ENCODE results near the gene LRRC52. TPM values are rescaled to one million over a fixed set of nuclear protein-coding genes. Genes with fewer than 3 reads are reported as not detected.
"Not testable (repeated sequence)": the region's sequence is repeated elsewhere in the genome, so short reads cannot be mapped to it uniquely, and the experiment has no call there.

LRRC52 gene
- polyA plus RNA-seq, 1 donor from 2014 or later: not detected

DNA sequence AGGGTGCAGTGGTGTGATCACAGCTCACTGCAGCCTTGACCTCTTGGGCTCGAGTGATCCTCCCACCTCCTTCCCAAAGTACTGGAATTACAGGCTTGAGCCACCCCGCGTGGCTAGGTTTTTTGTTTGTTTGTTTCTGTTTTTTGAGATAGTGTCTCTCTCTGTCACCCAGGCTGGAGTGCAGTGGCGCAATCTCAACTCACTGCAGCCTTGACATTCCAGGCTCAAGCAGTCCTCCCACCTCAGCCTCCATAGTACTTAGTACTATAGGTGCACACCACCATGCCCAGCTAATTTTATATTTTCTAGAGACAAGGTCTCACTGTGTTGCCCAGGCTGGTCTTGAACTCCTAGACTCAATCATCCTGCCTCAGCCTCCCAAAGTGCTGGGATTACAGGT lies 47.6 kb downstream of the LRRC52 start:
- H3K4me3 Mint-ChIP-seq, H3K9me3 Mint-ChIP-seq, H3K36me3 Mint-ChIP-seq, H3K4me1 Mint-ChIP-seq, H3K27ac Mint-ChIP-seq: not testable (repeated sequence)
- peaks cover 43% of the 10 kb centered on the region for H3K27me3 Mint-ChIP-seq

GRCh38 chr1:165592945-165593823 lies 49.4 kb downstream of the LRRC52 start:
- Mint-ChIP-seq H3K27me3 (peaks cover 43% of the 10 kb centered on the region), H3K9me3 (no peaks in the 10 kb centered on the region), H3K36me3 (no peaks in the 10 kb centered on the region), H3K4me3 (no peak overlapping the region), H3K4me1 (peaks cover 4 to 11% (median 10%) of the 10 kb centered on the region in 3 donors), H3K27ac (no peak overlapping the region)

DNA sequence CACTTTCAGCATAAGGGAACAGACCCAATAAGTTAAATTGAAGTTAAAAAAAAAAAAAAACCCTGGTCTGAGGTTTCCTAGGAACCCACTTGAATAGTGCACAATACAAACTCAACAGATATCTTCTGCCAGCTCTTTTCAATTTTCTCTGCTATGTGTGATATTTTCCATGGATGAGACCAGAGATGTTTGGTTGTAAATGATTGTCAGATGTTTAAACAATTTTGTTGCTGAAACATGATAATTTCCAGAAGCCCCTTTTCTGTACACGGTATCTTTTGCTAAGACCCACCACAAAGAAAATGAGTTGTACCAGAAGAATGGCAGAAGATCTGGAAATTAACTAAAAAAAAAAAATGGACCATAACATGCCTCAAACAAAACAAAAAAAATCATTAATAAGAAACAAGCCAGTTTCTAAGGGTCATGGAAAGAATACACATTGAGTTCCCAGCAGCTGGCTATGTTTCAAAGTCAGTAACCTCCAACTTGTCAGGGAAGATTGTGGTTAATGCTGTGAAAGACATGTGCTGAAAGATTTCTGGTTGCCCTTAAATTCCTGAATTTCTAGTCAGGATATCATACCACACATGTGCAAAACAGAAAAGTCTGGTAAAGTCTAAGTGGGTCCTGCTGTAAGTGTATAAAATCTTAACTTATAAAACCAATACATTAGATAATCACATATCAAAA lies 51.6 kb downstream of the LRRC52 start:
- H3K36me3 Mint-ChIP-seq: no peaks in the 10 kb centered on the region
- no peak overlapping the region for H3K4me3 Mint-ChIP-seq
- H3K27me3 Mint-ChIP-seq: peaks cover 35% of the 10 kb centered on the region
- no peaks in the 10 kb centered on the region for H3K9me3 Mint-ChIP-seq
- peaks cover 8 to 14% (median 12%) of the 10 kb centered on the region in 3 donors for H3K4me1 Mint-ChIP-seq
- no peak overlapping the region for H3K27ac Mint-ChIP-seq

DNA sequence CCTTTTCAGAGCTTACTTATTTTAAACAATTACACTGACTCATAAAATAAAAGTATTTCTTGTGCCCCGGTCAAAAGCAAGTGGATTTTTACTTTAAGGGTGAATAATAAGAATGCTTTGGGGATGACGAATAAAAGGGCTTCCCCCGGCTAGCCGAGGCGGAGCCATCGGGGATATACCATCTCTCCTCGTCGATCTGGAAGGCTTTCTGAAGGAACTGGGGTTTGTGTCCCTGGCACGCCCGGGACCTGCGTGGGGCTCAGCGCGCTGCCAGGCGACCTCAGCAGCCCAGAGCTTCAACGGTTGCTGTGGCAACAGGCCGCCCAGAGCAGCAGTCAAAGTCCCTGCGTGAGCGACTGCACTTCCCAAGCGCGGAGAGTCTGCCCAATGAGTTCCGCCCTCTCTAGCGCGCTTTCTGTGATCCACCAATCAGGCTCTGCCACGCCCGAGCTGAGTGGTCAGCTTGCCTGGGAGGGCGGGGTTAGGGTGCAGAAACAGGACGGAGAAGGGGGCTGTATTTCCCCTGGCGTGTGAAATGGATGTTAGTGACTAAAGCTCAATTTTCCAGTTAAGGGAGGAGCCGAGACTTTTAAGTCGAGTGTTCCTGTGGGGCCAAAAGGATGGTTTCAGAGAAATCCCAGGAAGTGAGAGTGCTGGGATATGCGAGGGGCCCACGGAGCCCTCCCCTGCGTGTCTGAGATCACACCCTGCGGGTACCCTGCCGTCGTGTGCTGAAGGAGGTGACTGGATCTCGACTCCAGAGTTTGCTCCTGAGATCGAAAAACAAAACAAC lies 54.3 kb downstream of the LRRC52 start:
- H3K9me3 Mint-ChIP-seq: no peaks in the 10 kb centered on the region
- H3K4me1 Mint-ChIP-seq: peaks cover 11 to 19% (median 17%) of the 10 kb centered on the region in 3 donors
- peak overlapping the region; percentile 86 to 95 (median 90) for H3K4me3 Mint-ChIP-seq
- H3K27ac Mint-ChIP-seq: peak overlapping the region; percentile 70 to 96 (median 80)
- no peaks in the 10 kb centered on the region for H3K36me3 Mint-ChIP-seq
- peaks cover 28% of the 10 kb centered on the region for H3K27me3 Mint-ChIP-seq

GRCh38 chr1:165598676-165599059 lies 54.9 kb downstream of the LRRC52 start:
- Mint-ChIP-seq H3K27ac (peak overlapping the region in 2 of 3 donors; percentile 80 to 96), H3K27me3 (peaks cover 23% of the 10 kb centered on the region), H3K36me3 (no peaks in the 10 kb centered on the region), H3K9me3 (no peaks in the 10 kb centered on the region), H3K4me1 (peaks cover 11 to 19% (median 15%) of the 10 kb centered on the region in 3 donors), H3K4me3 (peak overlapping the region; percentile 86 to 95 (median 90))

- H3K27ac Mint-ChIP-seq: no peak overlapping the region
- no peak overlapping the region for H3K4me3 Mint-ChIP-seq
- no peaks in the 10 kb centered on the region for H3K36me3 Mint-ChIP-seq
These were observed 57.0 kb downstream of the LRRC52 start for GRCh38 chr1:165600793-165601192.

GRCh38 chr1:165603810-165604209 lies 60.0 kb downstream of the LRRC52 start:
- Mint-ChIP-seq H3K36me3 (no peaks in the 10 kb centered on the region), H3K27ac (no peak overlapping the region), H3K9me3 (no peaks in the 10 kb centered on the region), H3K4me3 (no peak overlapping the region), H3K27me3 (peaks cover 12% of the 10 kb centered on the region), H3K4me1 (peaks cover 7 to 8% (median 7%) of the 10 kb centered on the region in 3 donors)

More at GRCh38 chr1:165600793-165601192, 57.0 kb downstream of the LRRC52 start:
- Mint-ChIP-seq H3K9me3 (no peaks in the 10 kb centered on the region), H3K4me1 (peaks cover 11 to 19% (median 15%) of the 10 kb centered on the region in 3 donors), H3K27me3 (peaks cover 18% of the 10 kb centered on the region)

DNA sequence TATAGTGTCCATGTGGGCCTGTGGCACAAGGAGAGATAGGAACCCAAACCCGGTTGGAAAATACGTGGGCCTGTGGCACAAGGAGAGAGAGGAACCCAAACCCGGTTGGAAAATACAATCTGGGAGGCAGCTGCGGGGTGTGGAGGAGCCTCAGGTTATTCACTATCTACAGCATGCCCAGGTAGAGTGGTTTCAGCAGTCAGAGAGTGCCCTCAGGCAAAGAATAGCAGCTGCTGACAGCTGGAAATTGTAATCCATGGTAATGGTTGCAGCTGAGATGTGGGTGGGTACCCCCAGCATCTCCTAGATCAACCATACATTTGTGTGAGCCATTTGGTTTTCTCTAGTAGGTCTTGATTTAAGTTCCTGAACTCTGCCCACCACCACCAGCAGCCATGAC lies 61.4 kb downstream of the LRRC52 start:
- H3K27me3 Mint-ChIP-seq: peaks cover 10% of the 10 kb centered on the region
- no peaks in the 10 kb centered on the region for H3K36me3 Mint-ChIP-seq
- peaks cover 3 to 8% (median 7%) of the 10 kb centered on the region in 3 donors for H3K4me1 Mint-ChIP-seq
- no peak overlapping the region for H3K27ac Mint-ChIP-seq
- H3K9me3 Mint-ChIP-seq: no peaks in the 10 kb centered on the region
- H3K4me3 Mint-ChIP-seq: no peak overlapping the region

DNA sequence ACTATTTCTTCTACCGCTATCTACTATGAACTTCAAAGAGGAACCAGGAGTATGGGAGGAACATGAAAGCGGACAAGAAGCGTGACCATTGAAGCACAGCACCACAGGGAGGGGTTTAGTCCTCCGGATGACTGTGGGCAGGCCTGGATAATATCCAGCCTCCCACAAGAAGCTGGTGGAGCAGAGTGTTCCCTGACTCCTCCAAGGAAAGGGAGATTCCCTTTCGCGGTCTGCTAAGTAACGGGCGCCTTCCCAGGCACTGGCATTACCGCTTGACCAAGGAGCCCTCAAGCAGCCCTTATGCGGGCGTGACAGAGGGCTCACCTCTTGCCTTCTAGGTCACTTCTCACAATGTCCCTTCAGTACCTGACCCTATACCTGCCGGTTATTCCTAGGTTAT lies 62.9 kb downstream of the LRRC52 start:
- H3K4me1 Mint-ChIP-seq: peaks cover 8 to 12% (median 11%) of the 10 kb centered on the region in 3 donors
- not testable (repeated sequence) for H3K9me3 Mint-ChIP-seq, H3K27me3 Mint-ChIP-seq, H3K4me3 Mint-ChIP-seq, H3K27ac Mint-ChIP-seq, H3K36me3 Mint-ChIP-seq

GRCh38 chr1:165610866-165611265 lies 67.1 kb downstream of the LRRC52 start:
- Mint-ChIP-seq H3K36me3 (peaks cover 4% of the 10 kb centered on the region), H3K9me3 (peaks cover 0 to 8% (median 5%) of the 10 kb centered on the region in 3 donors), H3K4me3 (peak overlapping the region in 1 of 4 donors; percentile 46), H3K27me3 (peaks cover 8% of the 10 kb centered on the region), H3K4me1 (peaks cover 8 to 13% (median 8%) of the 10 kb centered on the region in 3 donors), H3K27ac (no peak overlapping the region)

DNA sequence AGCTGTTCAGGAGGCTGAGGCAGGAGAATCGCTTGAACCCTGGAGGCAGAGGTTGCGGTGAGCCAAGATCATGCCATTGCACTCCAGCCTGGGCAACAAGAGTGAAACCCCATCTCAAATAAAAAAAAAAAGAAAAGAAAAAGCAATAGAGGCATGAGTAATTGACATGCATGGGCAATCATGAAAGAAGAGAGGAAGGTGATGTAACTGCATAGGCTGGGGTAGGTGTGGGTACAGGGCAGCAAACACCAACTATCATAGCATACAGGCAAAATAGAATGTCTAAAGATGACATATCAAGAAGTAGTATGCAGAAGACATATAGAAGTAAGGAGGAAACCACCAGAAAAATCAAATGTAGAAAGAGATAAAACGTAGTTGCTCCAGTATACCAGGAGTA lies 68.3 kb downstream of the LRRC52 start:
- peaks cover 0 to 8% (median 5%) of the 10 kb centered on the region in 3 donors for H3K9me3 Mint-ChIP-seq
- no peak overlapping the region for H3K4me3 Mint-ChIP-seq
- H3K36me3 Mint-ChIP-seq: peaks cover 4% of the 10 kb centered on the region
- peaks cover 11% of the 10 kb centered on the region for H3K27me3 Mint-ChIP-seq
- peaks cover 8 to 9% (median 8%) of the 10 kb centered on the region in 3 donors for H3K4me1 Mint-ChIP-seq
- no peak overlapping the region for H3K27ac Mint-ChIP-seq

Other genes with a start within 250 kb of the LRRC52 start
- gene LMX1A, start 187.3 kb upstream of the LRRC52 start, polyA plus RNA-seq: not detected
- not detected for gene RXRG, start 98.9 kb upstream of the LRRC52 start, polyA plus RNA-seq
- gene MGST3, start 87.2 kb downstream of the LRRC52 start, polyA plus RNA-seq: 90.2 TPM
- gene ALDH9A1, start 154.6 kb downstream of the LRRC52 start, polyA plus RNA-seq: 92.4 TPM
- gene TMCO1, start 224.9 kb downstream of the LRRC52 start, polyA plus RNA-seq: 104 TPM

Measured in IgD-negative memory B cell (primary cell).